CD4-positive, CD25-positive, alpha-beta regulatory T cell (primary cell): ENCODE data around the gene ZNF430. TPM values are rescaled to one million over a fixed set of nuclear protein-coding genes. Genes with fewer than 3 reads are reported as not detected.

Experiments used
- polyA plus RNA-seq, 4 donors: library from polyadenylated mRNA; unstranded; fragments of 300-500 nt; fragmentation: Illumina TruSeq; gene quantifications; one replicate each; pipeline ENCODE4 v1.2.3, GENCODE V29; 2021
- total RNA-seq: library from RNA; stranded (reverse); gene quantifications from one replicate; pipeline ENCODE4 v1.2.3, GENCODE V29; 2022

The ZNF430 gene
- total and polyA plus RNA-seq, 5 donors from 2014 or later: 36.2 to 59.1 (median 47.1) TPM

Other genes starting within 250 kb of the ZNF430 start
- 7.4 TPM for gene ZNF66, start 244.4 kb upstream of the ZNF430 start, total RNA-seq
- gene ZNF66, start 244.4 kb upstream of the ZNF430 start, polyA plus RNA-seq: 1 to 10 TPM; 1.5 to 4.6 (median 2.4) TPM
- 5.7 TPM for gene ZNF85, start 97.4 kb upstream of the ZNF430 start, total RNA-seq
- 10 to 100 TPM in 2 of 4 donors, 1 to 10 TPM in 2; 8.3 to 10.4 (median 9.4) TPM for gene ZNF85, start 97.4 kb upstream of the ZNF430 start, polyA plus RNA-seq
- 14.7 TPM for gene ZNF714, start 61.5 kb downstream of the ZNF430 start, total RNA-seq
- gene ZNF714, start 61.5 kb downstream of the ZNF430 start, polyA plus RNA-seq: 10 to 100 TPM; 12.0 to 15.4 (median 13.5) TPM
- gene ZNF431, start 121.4 kb downstream of the ZNF430 start, total RNA-seq: 23.9 TPM
- gene ZNF431, start 121.4 kb downstream of the ZNF430 start, polyA plus RNA-seq: 10 to 100 TPM in 1 of 4 donors, 1 to 10 TPM in 3; 6.9 to 10.8 (median 7.9) TPM